ENCODE results near the gene COA6. TPM values are rescaled to one million over a fixed set of nuclear protein-coding genes. Genes with fewer than 3 reads are reported as not detected.

The COA6 gene
- total RNA-seq, 1 experiment from 2014 or later = 47.9 TPM

- TF ChIP-seq USF1 (CRISPR knock-in tag; IDR thresholded peaks at IDR 0.05) (peak; percentile 59), ZNF396 (CRISPR knock-in tag; IDR thresholded peaks at IDR 0.05; ENCODE audit: borderline replicate concordance) (no peak), AR (CRISPR knock-in tag; IDR thresholded peaks at IDR 0.05) (no peak), ZMAT4 (CRISPR knock-in tag; IDR thresholded peaks at IDR 0.05) (no peak), PRDM15 (CRISPR knock-in tag; IDR thresholded peaks at IDR 0.05) (no peak), CREB1 (CRISPR knock-in tag; IDR thresholded peaks at IDR 0.05) (no peak; the same call in 1 of the 2 replicates), ZNF121 (CRISPR knock-in tag; IDR thresholded peaks at IDR 0.05) (peak; percentile 93), ERG (CRISPR knock-in tag; IDR thresholded peaks at IDR 0.05) (no peak), CDX4 (CRISPR knock-in tag; IDR thresholded peaks at IDR 0.05; ENCODE audit: borderline replicate concordance) (no peak), OVOL2 (CRISPR knock-in tag; IDR thresholded peaks at IDR 0.05; ENCODE audit: borderline replicate concordance) (no peak), GRHL2 (CRISPR knock-in tag; IDR thresholded peaks at IDR 0.05; ENCODE audit: insufficient replicate concordance, severe bottlenecking) (no peak), E2F4 (CRISPR knock-in tag; IDR thresholded peaks at IDR 0.05; ENCODE audit: borderline replicate concordance, low read depth) (no peak), SMAD3 (CRISPR knock-in tag; IDR thresholded peaks at IDR 0.05; ENCODE audit: borderline replicate concordance) (no peak), NR1H2 (CRISPR knock-in tag; IDR thresholded peaks at IDR 0.05) (no peak), ZNF281 (CRISPR knock-in tag; IDR thresholded peaks at IDR 0.05) (no peak), NFYB (CRISPR knock-in tag; conservative IDR thresholded peaks at IDR 0.05; ENCODE audit: low read depth) (no peak), NR3C1 (CRISPR knock-in tag; conservative IDR thresholded peaks at IDR 0.05; ENCODE audit: low read depth) (no peak), ATF2 (CRISPR knock-in tag; IDR thresholded peaks at IDR 0.05; ENCODE audit: borderline replicate concordance, low read depth) (peak; percentile 12; the same call in 1 of the 2 replicates)
Observed at GRCh38 chr1:234373064-234373958, at the start of gene COA6 (continued).

All from WTC11 (cell line).